Smooth muscle cell (in vitro differentiated cells): ENCODE measurements around the gene KIF9. TPM values are rescaled to one million over a fixed set of nuclear protein-coding genes. Genes with fewer than 3 reads are reported as not detected.
"Not testable (repeated sequence)": the region's sequence is repeated elsewhere in the genome, so short reads cannot be mapped to it uniquely, and the experiment has no call there.

Experiments used
- DNase-seq: peaks from one replicate; lab custom pipeline; 2025; ENCODE audit not compliant: unreplicated experiment; lab: John Stamatoyannopoulos, UW
- H2AFZ ChIP-seq: fragments of 200-600 bp; sonication (generic); 2 replicates; pipeline ENCODE4 v1.6.0; 2016; ENCODE audit warnings: antibody characterized with exemption, low read depth, mild to moderate bottlenecking
- H3F3A ChIP-seq: fragments of 200-600 bp; sonication (generic); 2 replicates; pipeline ENCODE4 v1.6.0; 2017; ENCODE audit warnings: antibody characterized with exemption, low read depth
- H3K27ac ChIP-seq: fragments of 200-600 bp; sonication (generic); 2 replicates; pipeline ENCODE4 v1.5.1; 2016; ENCODE audit warnings: low read depth, mild to moderate bottlenecking
- H3K27me3 ChIP-seq: fragments of 200-600 bp; sonication (generic); 2 replicates; pipeline ENCODE4 v1.6.1; 2016; ENCODE audit warnings: low read depth, mild to moderate bottlenecking
- H3K36me3 ChIP-seq: fragments of 200-600 bp; sonication (generic); 2 replicates; pipeline ENCODE4 v1.5.1; 2016; ENCODE audit warnings: low read depth
- H3K4me1 ChIP-seq: fragments of 200-600 bp; sonication (generic); 2 replicates; pipeline ENCODE4 v1.5.1; 2016; ENCODE audit warnings: low read depth
- H3K4me2 ChIP-seq: fragments of 200-600 bp; sonication (generic); 2 replicates; pipeline ENCODE4 v1.6.0; 2016; ENCODE audit warnings: mild to moderate bottlenecking
- H3K4me3 ChIP-seq: fragments of 200-600 bp; sonication (generic); 2 replicates; pipeline ENCODE4 v1.5.1; 2016; ENCODE audit warnings: mild to moderate bottlenecking
- H3K79me2 ChIP-seq: fragments of 200-600 bp; sonication (generic); 2 replicates; pipeline ENCODE4 v1.6.0; 2016; ENCODE audit warnings: low read depth, mild to moderate bottlenecking
- H3K9ac ChIP-seq: fragments of 200-600 bp; sonication (generic); 2 replicates; pipeline ENCODE4 v1.6.0; 2016; ENCODE audit warnings: low read depth
- H3K9me3 ChIP-seq: fragments of 200-600 bp; sonication (generic); replicated peaks from 2 replicates; pipeline ENCODE4 v1.5.1; 2016; ENCODE audit warnings: low read depth
- H4K20me1 ChIP-seq: fragments of 200-600 bp; sonication (generic); 2 replicates; pipeline ENCODE4 v1.6.0; 2016; ENCODE audit warnings: low read depth
- WGBS: methylation state at CpG from one replicate; pipeline ENCODE4 v1.1.7; 2016; ENCODE audit warnings: low lambda C conversion rate; 5-methylcytosine and 5-hydroxymethylcytosine counted together
- polyA plus RNA-seq: library from polyadenylated mRNA; unstranded; fragments of >200 nt; fragmentation: Nextera tagmentation; extraction: Ambion mirVana; gene quantifications from 2 replicates; pipeline ENCODE4 v1.2.1, GENCODE V29; 2016
- total RNA-seq: library from RNA; depleted of rRNA; stranded (reverse); fragments of >200 nt; gene quantifications from 2 replicates; pipeline ENCODE4 v1.2.3, GENCODE V29; 2014
- TF ChIP-seq, protein P1 (sequence below): fragments of 200-600 bp; sonication (generic); IDR thresholded peaks from 2 replicates; pipeline ENCODE4 v1.5.1; 2017; ENCODE audit warnings: borderline replicate concordance, mild to moderate bottlenecking, antibody characterized with exemption; ENCODE audit not compliant: insufficient read depth, poor library complexity, severe bottlenecking

KIF9 gene
- total and polyA plus RNA-seq, 2 experiments from 2014 or later, result 2.2 to 6.5 TPM

DNA sequence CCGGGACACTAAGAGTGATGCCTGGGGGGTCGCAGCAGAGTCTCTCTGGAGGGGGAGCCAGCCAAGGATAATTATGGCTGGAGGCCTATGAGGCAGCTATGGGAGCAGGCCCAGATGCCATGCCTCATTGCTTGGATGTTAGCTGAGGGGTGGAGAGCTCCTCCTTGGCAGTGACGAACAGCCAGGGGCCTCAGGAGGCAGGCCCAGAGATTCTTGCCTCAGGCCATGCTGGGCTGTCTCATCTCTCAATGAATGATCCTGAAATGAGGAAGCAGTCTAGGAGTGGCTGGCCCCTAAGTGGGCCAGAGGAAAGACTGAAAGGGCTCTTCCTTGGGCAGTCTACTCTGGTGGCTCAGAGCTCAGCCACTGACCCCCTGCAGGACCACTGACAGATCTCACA lies 21.3 kb downstream of the KIF9 start:
- TF ChIP-seq, protein P1, sequence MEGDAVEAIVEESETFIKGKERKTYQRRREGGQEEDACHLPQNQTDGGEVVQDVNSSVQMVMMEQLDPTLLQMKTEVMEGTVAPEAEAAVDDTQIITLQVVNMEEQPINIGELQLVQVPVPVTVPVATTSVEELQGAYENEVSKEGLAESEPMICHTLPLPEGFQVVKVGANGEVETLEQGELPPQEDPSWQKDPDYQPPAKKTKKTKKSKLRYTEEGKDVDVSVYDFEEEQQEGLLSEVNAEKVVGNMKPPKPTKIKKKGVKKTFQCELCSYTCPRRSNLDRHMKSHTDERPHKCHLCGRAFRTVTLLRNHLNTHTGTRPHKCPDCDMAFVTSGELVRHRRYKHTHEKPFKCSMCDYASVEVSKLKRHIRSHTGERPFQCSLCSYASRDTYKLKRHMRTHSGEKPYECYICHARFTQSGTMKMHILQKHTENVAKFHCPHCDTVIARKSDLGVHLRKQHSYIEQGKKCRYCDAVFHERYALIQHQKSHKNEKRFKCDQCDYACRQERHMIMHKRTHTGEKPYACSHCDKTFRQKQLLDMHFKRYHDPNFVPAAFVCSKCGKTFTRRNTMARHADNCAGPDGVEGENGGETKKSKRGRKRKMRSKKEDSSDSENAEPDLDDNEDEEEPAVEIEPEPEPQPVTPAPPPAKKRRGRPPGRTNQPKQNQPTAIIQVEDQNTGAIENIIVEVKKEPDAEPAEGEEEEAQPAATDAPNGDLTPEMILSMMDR, result no peak
- WGBS, result 76% methylated on average over 3 of the region's 3 CpGs

DNA sequence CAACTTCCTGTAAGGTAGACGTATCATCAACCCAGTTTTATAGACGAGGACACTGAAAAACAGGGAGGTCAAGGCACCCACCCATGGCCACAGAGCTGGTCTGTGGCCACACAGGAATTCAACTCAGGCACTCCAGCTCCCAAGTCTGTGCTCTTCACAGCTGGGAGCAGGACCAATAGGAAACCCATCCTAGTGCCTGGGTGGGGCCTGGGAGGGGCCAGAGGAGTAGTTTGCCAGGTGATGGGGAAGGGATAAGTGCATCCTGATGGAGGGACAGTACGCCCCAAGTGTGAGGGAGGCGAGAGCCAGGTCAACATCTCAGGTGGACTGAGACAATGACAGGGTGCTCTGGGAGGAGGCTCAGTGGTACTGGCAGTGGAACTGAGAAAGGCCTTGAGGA lies 22.0 kb downstream of the KIF9 start:
- no peaks in the 10 kb centered on the region for H3K36me3 ChIP-seq
- no peaks in the 10 kb centered on the region for H3K79me2 ChIP-seq
- H3K27me3 ChIP-seq, result no peaks in the 10 kb centered on the region
- H3K27ac ChIP-seq, result no peak overlapping the region
- H3K4me1 ChIP-seq, result no peaks in the 10 kb centered on the region
- TF ChIP-seq, protein P1, result no peak
- H3F3A ChIP-seq, result no peaks in the 10 kb centered on the region
- DNase-seq, result no peak
- no peaks in the 10 kb centered on the region for H4K20me1 ChIP-seq
- WGBS, result 78% methylated on average over 4 of the region's 4 CpGs
- H3K4me3 ChIP-seq, result no peak overlapping the region
- no peak overlapping the region for H3K9ac ChIP-seq
- H3K4me2 ChIP-seq, result no peak overlapping the region
- no peaks in the 10 kb centered on the region for H3K9me3 ChIP-seq
- no peak overlapping the region for H2AFZ ChIP-seq

More for the DNA sequence above, 21.3 kb downstream of the KIF9 start:
- no peak for DNase-seq
- no peaks in the 10 kb centered on the region for H3K4me1 ChIP-seq
- no peak overlapping the region for H3K9ac ChIP-seq
- H3K79me2 ChIP-seq, result no peaks in the 10 kb centered on the region
- H3K27me3 ChIP-seq, result no peaks in the 10 kb centered on the region
- no peaks in the 10 kb centered on the region for H3K36me3 ChIP-seq
- H3K9me3 ChIP-seq, result no peaks in the 10 kb centered on the region
- H2AFZ ChIP-seq, result no peak overlapping the region
- H3K4me3 ChIP-seq, result no peak overlapping the region
- H3K27ac ChIP-seq, result no peak overlapping the region
- H3K4me2 ChIP-seq, result no peak overlapping the region
- H3F3A ChIP-seq, result no peaks in the 10 kb centered on the region
- no peaks in the 10 kb centered on the region for H4K20me1 ChIP-seq

DNA sequence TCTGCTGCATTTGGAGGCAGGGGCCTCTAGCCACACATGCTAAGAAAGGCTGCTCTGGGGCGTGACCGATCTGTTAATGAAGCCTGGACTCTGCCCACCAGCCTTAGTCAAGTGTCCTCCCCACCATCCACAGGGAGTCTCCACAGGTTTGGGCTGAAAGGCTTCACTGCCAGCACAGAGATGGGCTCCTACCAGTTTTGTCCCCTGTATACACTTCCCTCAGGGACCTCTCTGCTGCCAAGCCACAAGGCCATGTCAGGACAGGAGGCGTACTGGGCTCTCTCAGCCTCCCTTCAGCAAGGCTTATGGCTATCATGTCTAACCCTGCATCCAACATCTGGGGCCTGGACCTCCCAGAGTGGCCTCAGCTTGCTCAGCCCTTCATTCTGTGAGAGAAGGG lies 23.5 kb downstream of the KIF9 start:
- TF ChIP-seq, protein P1, result no peak
- no peaks in the 10 kb centered on the region for H3K36me3 ChIP-seq
- no peaks in the 10 kb centered on the region for H3K9me3 ChIP-seq
- H3K4me2 ChIP-seq, result no peak overlapping the region
- no peak overlapping the region for H3K27ac ChIP-seq
- no peaks in the 10 kb centered on the region for H3K4me1 ChIP-seq
- H3K27me3 ChIP-seq, result no peaks in the 10 kb centered on the region
- no peak for DNase-seq
- H3F3A ChIP-seq, result no peaks in the 10 kb centered on the region
- H3K4me3 ChIP-seq, result no peak overlapping the region
- H3K9ac ChIP-seq, result no peak overlapping the region
- no peak overlapping the region for H2AFZ ChIP-seq
- 94% methylated on average over 3 of the region's 3 CpGs for WGBS
- H3K79me2 ChIP-seq, result no peaks in the 10 kb centered on the region
- no peaks in the 10 kb centered on the region for H4K20me1 ChIP-seq

DNA sequence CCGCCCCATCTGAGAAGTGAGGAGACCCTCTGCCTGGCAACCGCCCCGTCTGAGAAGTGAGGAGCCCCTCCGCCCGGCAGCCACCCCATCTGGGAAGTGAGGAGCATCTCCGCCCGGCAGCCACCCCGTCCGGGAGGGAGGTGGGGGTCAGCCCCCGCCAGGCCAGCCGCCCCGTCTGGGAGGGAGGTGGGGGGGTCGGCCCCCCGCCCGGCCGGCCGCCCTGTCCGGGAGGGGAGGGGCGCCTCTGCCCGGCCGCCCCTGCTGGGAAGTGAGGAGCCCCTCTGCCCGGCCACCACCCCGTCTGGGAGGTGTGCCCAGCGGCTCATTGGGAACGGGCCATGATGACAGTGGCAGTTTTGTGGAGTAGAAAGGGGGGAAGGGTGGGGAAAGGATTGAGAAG lies 26.3 kb downstream of the KIF9 start:
- not testable (repeated sequence) for H3K27me3 ChIP-seq, H3K4me1 ChIP-seq, H3F3A ChIP-seq, H3K9ac ChIP-seq, H3K36me3 ChIP-seq, H2AFZ ChIP-seq, H4K20me1 ChIP-seq, DNase-seq, H3K79me2 ChIP-seq, H3K4me3 ChIP-seq, H3K27ac ChIP-seq, H3K4me2 ChIP-seq, H3K9me3 ChIP-seq
- 88% methylated on average over 13 of the region's 25 CpGs for WGBS
